HG03196 (cell line): ENCODE measurements around the gene SKAP1.
"Not testable (repeated sequence)": the region's sequence is repeated elsewhere in the genome, so short reads cannot be mapped to it uniquely, and the experiment has no call there.

Source experiments
- ATAC-seq: cut with Tn5 transposase; IDR thresholded peaks from one replicate; pipeline ENCODE4 v1.9.1; 2021; ENCODE audit not compliant: unreplicated experiment

SKAP1 gene

GRCh38 chr17:48449335-48449734 lies 19.3 kb upstream of the SKAP1 start:
- not testable (repeated sequence) for ATAC-seq

GRCh38 chr17:48445248-48445620 lies 15.2 kb upstream of the SKAP1 start:
- no peak for ATAC-seq

GRCh38 chr17:48444516-48445247 lies 14.7 kb upstream of the SKAP1 start:
- no peak for ATAC-seq

DNA sequence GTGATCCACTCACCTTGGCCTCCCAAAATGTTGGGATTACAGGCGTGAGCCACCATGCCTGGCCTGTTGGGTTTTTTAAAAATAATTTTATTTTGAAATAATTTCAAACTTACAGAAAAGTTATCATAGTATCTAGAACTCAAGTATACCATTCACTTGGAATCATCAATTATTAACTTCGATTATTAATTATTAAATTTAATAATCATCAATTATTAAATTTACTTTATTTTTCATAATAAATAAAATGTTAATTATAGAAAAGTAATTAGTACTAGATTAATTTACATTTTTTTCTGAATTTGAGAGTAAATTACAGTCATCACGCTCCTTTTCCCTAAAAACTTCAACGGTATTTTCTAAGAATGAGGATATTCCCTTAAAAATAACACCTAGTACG lies 13.7 kb upstream of the SKAP1 start:
- ATAC-seq: no peak

GRCh38 chr17:48442819-48443218 lies 12.8 kb upstream of the SKAP1 start:
- ATAC-seq: no peak

DNA sequence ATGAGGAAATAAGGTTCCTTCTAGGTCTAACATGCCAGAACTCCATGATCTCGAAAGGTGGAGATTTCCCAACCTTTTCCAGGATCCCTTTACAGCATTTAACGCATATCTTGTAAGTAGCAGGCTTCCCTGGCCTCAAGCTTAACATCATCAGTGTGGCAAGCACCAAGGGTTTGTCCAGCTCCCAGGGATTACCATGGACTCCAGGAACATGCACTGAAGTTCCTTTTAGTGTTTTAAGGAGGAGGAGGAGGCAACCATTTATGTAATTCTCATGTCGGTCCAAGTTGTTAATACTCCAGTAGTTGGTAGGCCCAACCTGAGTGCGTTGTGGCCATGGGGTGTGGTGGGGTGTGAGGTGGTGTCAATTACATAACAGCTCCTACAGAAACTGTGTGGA lies 11.8 kb upstream of the SKAP1 start:
- ATAC-seq: no peak

DNA sequence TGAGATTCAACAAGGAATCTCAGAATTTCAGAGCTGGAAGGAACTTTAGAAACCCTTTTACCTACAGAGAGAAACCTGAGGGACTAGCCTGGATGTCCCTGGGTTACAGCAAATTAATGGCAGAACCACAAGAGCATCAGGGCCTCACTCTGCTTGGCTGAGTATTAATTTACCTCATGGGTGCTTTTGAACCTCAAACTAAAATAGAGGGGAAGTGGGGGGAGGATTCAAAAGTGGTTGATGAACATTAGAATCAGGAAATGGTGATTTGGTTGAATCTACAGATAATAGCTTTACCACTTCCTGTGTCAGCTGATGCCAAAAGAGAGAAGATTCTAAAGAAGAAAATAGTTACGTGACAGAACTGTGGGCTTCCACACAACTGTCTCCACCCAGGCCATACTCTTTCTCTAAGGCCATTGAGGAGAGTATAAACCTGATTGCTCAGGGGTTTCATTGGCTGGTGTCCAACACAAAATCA lies 11.3 kb upstream of the SKAP1 start:
- ATAC-seq: peak; percentile 62

DNA sequence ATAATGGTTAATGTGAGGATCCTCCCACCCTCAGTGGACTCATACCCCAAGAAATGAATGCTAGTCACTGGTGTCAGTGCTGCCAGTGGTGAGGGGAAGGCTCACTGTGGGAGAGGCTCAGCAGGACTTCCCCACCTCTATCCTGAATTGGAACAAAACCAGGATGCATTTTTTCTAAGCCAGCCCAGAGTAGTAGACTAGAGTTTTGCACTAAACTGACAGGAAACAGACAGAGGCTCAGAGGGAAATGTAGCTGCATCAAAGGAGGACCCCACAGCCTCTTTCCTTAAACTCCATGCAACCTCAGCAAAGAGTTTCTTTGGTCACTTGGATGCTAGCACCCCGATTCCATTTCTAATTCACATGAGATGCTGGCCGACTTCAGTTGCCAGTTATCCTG lies 10.7 kb upstream of the SKAP1 start:
- no peak for ATAC-seq

DNA sequence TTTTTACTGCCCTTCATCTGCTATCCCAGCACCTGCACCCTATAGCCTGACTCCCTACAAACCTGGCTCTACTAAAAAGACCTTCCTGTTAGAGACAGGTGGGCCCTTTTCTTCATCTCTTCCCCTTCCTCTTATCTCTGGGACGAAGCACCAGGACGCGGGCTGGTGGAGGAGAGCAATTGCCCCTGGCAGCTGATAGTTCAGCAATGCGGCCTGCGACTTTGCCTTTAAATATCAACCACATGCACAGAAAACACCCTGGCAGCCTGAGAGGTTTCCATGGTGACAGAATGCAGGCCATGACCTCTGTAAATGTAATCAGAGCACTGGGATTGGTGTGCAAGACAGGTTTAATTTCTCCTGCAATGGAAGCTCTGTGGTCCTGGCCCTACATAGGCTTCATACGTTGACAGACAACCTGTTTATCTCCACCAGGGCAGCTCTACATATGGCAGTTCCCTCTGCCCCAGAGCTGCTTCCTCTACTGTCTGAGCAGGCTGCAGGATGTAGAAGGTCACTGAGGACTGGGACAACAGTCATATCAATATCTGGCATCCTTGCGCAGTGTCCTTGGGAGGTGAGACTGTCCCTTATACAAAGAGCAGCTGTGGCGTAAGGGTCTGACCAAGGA lies 10.0 kb upstream of the SKAP1 start:
- no peak for ATAC-seq

- no peak for ATAC-seq
These were observed 9.3 kb upstream of the SKAP1 start for GRCh38 chr17:48439110-48439850.

GRCh38 chr17:48438516-48439061 lies 8.6 kb upstream of the SKAP1 start:
- ATAC-seq: no peak

- no peak for ATAC-seq
These were observed 3.9 kb upstream of the SKAP1 start for GRCh38 chr17:48433896-48434295.

GRCh38 chr17:48432820-48433775 lies 3.1 kb upstream of the SKAP1 start:
- ATAC-seq: no peak

- ATAC-seq: no peak
These were observed 858 bp downstream of the SKAP1 start for GRCh38 chr17:48429156-48429555.

- no peak for ATAC-seq
These were observed 2.4 kb downstream of the SKAP1 start for GRCh38 chr17:48427598-48427997.

DNA sequence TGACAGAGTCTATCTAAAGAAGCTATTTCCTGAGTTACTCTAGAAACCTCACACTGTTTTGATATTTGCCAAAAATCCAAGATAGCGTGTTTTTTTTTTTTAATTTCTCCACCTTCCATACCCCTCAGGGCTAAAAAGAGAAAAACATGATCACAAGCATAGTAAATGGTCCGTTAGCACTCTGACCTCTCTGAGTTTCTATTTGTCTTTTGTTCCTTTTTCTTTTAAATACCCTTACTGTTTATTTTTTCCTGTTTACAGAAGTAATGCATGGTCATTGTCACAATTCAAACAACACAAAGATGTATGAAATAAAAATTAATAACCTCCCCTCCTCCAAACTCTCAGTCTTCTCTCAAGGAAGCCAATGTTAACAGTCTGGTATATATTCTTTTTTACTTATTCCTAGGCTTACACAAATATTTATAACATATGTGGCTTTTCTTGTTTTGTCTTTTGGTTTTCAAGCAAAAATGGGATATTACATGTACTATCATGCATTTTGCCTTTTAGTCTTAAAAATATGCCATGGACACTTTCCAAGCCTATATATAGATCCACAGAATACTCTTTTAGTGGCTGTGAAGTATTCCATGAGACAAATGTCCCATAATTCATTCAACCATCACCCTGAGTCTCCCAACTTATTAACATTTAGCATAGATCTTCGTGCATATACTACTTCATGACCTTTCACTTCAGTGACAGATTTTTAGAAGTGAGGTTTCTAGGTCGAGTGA lies 3.1 kb downstream of the SKAP1 start:
- no peak for ATAC-seq

GRCh38 chr17:48426019-48426665 lies 3.9 kb downstream of the SKAP1 start:
- ATAC-seq: no peak

GRCh38 chr17:48422060-48422459 lies 8.0 kb downstream of the SKAP1 start:
- ATAC-seq: not testable (repeated sequence)

DNA sequence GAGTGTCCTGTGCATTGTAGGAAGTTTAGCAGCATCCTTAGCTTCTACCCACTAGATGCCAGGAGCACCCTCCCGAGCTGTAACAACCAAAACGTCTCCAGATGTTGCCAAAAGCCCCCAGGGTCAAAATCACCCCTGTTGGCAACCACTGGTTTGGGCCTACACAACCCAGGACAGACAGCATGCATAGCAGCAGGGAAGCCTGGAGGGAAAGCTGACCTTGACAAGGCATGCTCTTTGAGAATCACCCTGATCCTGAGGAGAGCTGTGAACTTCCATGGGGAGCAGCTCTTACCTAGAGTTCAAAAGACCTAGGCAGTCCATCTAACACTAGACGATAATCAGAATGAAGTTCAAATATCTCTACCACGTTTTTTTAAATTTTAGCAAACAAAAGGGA lies 9.2 kb downstream of the SKAP1 start:
- no peak for ATAC-seq
